ENCODE data around the gene RAB17.

GRCh38 chr2:237549643-237550415, 40.7 kb downstream of the RAB17 start:
- TF ChIP-seq CTCF (IDR thresholded peaks at IDR 0.05) = no peak
- no peak for TF ChIP-seq POLR2A (IDR thresholded peaks at IDR 0.05)

Measured in adrenal gland (tissue), 5 donors.